H1 (cell line): ENCODE measurements around the gene SLC5A12. TPM values are rescaled to one million over a fixed set of nuclear protein-coding genes. Genes with fewer than 3 reads are reported as not detected.

Source experiments
- ATF2 ChIP-seq: IDR thresholded peaks from 2 replicates; pipeline ENCODE4 v1.6.1; 2012; ENCODE audit warnings: low read length, inconsistent platforms
- CBX8 ChIP-seq: fragments of 300-800, 300-1000 bp; sonication (generic); IDR thresholded peaks from 2 replicates; pipeline ENCODE4 v1.7.1; 2016; ENCODE audit warnings: low read depth, low read length, borderline replicate concordance
- SRF ChIP-seq: IDR thresholded peaks from 2 replicates; pipeline ENCODE4 v1.6.1; 2011; ENCODE audit warnings: mild to moderate bottlenecking, low read depth, low read length, moderate library complexity
- TCF12 ChIP-seq: IDR thresholded peaks from 2 replicates; pipeline ENCODE4 v1.6.1; 2011; ENCODE audit warnings: low read depth, mild to moderate bottlenecking, low read length
- polyA plus RNA-seq, 7 experiments: library from polyadenylated mRNA; depleted of rRNA in 3 of 7; stranded (reverse) in 5 of 7; unstranded in 2 of 7; fragments of >200 nt in 5 of 7; fragments of 200-250 nt in 2 of 7; gene quantifications; 1 replicate in 5 of 7; 2 replicates in 1 of 7; 4 replicates in 1 of 7; pipeline versions ENCODE4 v1.2.1 to v1.2.3, GENCODE V29; 2011 to 2013; ENCODE audit warnings: missing spikeins in 2 of 7, mixed read lengths in 2 of 7
- total RNA-seq: library from RNA; stranded (reverse); fragmentation: NEBNext Ultra II Directional; extraction: Animal tissue kit (Norgen Biotek cat#: 25700); gene quantifications from 2 replicates; pipeline ENCODE4 v1.2.1, GENCODE V29; 2021

The SLC5A12 gene
- total and polyA plus RNA-seq, 2 of the 8 experiments (the other 6 are each of a cell fraction or from before 2014, with no cell fraction given) = 1.3 to 1.4 TPM

- TF ChIP-seq SRF (no peak), CBX8 (no peak), TCF12 (no peak), ATF2 (no peak)
These were observed 45.2 kb downstream of the SLC5A12 start (continued) for GRCh38 chr11:26676641-26677040.
